ENCODE measurements around the gene PSMA2.
"Not testable (repeated sequence)": the region's sequence is repeated elsewhere in the genome, so short reads cannot be mapped to it uniquely, and the experiment has no call there.

Gene PSMA2

DNA sequence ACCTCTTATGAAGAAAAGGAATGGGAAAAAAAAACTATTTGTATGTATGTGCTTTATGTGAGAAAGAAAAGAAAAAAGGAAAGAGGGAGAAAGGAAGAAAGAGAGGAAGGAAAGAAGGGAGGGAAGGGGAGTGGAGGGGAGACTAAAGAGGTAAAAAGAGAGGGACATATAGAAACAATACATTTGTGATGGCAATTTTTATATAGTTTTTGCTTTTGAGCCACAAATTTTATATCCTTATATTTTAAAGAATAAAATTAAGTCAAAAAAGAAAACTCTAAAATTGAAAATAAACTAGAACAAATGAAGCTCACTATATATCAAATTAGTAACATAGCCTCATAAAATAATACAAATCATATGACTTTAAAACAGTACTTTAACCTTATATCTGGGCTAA is 31.1 kb downstream of the PSMA2 start:
- no peak for DNase-seq

DNA sequence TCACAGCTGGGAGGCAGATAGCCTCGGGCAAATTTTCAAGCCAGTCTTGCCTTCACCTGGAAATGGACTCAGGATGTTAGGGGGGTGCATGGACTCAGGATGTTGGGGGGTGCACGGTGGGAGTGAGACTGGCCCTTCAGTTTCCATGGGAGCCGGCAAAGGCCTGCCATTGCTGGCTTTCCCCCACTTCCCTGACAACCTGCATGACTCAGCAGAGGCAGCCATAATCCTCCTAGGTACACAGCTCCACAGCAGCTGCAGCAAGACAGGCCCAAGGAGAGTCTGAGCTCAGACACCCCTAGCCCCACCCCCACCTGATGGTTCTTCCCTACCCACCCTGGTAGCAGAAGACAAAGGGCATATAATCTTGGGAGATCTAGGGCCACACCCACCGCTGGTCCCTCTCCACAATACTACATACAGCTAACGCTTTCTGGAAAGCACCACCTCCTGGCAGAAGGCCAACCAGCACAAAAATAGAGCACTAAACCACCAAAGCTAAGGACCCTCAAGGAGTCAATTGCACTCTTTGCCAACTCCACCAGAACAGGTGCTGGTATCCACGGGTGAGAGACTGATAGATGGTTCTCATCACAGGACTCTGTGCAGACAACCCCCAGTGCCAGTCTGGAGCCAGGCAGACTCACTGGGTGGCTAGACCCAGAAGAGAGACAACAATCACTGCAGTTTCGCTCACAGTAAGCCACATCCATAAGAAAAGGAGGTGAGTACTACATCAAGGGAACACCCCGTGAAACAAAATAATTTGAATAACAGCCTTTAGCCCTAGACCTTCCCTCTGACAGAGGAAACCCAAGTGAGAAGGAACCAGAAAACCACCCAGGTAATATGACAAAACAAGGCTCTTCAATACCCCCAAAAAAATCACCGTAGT is 38.4 kb downstream of the PSMA2 start:
- DNase-seq, result no peak

DNA sequence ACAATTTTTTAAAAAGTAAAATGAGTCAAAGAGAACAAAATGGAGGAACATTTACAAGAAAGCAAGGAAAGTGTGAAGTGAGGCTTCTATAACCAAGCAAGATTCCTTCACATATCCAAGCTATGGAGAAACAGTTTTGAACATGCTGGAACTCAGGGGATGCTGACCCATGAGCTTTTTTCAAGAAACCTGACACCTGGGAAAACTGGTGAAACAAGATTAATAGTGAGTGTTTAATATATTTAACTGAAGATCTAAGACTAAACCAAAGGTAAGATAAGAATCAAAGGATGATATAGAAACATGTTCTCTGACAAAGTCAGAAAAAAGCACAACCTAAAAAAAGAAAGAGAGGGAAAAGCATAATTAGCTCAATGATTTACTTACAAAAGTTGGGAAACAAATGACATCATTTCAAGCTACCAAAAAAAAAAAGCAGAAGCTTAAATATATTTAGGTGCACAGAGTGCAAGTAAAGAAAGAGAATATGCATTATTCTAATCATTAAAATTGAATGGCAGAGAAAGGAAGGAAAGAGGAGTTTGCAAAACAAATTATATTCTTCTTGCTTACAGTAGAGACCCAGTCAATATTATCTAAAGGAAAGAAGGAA is 45.0 kb downstream of the PSMA2 start:
- no peak for DNase-seq

GRCh38 chr7:42886129-42886528 is 45.8 kb downstream of the PSMA2 start:
- DNase-seq, result no peak

DNA sequence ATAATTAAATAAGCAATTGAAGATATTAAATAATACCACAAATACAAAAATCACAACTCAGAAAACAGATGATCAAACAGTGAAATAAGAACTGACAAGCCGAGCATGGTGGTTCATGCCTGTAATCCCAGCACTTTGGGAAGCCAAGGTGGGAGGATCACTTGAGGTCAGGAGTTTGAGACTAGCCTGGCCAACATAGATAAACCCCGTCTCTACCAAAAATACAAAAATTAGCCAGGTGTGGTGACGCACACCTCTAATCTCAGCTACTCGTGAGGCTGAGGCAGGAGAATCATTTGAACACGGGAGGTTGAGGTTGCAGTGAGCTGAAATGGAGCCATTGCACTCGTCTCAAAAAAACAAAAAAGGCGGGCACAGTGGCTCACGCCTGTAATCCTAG is 46.8 kb downstream of the PSMA2 start:
- DNase-seq, result not testable (repeated sequence)

GRCh38 chr7:42883950-42884349 is 48.0 kb downstream of the PSMA2 start:
- DNase-seq, result no peak

GRCh38 chr7:42880392-42880791 is 51.6 kb downstream of the PSMA2 start:
- DNase-seq, result no peak

DNA sequence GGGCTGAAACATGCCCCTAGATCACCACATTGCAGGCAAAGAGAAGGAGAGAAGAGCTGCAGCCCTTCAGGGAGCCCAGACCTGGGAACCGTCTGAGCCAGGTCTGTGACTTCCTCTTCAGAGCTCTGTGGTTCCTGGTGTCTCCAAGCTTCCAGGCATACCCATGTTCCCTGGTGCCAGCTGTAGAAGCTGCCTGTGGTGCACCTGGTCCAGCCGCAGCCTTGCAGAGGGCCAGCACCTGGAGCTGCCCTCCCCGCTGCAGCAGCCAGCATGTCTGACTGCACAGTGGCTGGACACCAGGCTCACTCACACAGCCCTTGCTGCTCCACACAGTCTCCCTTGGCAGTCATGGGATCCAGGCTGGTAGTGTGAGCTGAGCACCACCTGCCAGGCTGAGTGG is 53.7 kb downstream of the PSMA2 start:
- no peak for DNase-seq

DNA sequence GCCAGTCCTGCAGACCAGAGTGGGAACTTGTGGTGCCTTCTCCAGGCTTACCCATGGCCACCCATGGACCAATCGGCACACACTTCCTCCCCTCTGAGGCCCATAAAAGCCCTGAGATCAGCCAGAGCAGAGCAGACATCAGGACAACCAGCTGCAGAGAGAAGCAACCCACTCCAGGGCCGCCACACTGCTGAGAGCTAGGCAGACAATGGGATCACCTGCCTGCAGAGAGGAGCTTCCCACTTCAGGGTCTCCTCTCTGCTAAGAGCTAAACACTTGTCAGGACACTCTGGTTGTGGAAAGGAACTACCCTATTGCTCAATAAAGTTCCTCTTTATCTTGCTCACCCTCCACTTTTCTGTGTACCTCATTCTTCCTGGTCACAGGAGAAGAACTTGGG is 54.1 kb downstream of the PSMA2 start:
- DNase-seq, result no peak

DNA sequence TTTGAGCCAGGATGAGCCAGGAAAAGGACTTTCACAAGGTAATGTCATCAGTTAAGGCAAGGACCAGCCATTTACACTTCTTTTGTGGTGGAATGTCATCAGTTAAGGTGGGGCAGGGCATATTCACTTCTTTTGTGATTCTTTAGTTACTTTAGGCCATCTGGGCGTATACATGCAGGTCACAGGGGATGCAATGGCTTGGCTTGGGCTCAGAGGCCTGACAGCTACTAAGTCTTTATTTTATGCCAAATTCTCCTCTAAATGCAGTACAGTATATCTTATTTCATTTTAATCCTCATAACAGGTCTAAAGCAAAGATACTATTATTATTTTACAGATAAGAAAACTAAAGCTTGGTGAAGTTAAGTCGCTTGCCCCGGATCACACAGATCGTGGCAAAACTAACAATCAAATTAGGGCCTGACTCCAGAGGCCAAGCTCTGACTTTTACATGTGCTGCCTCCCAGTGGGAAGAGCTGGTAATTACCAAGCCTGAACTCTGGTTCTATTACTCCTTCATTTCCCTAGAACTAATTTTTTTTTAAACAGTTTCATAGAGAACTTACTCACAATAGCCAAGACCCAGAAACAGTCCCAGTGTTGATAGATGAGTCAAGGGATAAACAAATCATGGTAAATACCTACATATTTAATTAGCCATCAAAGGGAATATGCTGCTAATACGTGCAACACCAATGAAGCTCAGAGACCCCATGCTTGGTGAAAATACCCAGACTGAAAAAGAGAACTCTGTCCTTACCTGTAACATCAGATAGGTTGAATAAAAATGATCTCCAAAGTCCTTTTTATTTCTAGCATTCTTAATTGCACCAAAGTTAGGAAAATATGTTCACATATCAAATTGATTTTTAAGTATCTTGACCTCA is 55.5 kb downstream of the PSMA2 start:
- DNase-seq, result peak; percentile 72

DNA sequence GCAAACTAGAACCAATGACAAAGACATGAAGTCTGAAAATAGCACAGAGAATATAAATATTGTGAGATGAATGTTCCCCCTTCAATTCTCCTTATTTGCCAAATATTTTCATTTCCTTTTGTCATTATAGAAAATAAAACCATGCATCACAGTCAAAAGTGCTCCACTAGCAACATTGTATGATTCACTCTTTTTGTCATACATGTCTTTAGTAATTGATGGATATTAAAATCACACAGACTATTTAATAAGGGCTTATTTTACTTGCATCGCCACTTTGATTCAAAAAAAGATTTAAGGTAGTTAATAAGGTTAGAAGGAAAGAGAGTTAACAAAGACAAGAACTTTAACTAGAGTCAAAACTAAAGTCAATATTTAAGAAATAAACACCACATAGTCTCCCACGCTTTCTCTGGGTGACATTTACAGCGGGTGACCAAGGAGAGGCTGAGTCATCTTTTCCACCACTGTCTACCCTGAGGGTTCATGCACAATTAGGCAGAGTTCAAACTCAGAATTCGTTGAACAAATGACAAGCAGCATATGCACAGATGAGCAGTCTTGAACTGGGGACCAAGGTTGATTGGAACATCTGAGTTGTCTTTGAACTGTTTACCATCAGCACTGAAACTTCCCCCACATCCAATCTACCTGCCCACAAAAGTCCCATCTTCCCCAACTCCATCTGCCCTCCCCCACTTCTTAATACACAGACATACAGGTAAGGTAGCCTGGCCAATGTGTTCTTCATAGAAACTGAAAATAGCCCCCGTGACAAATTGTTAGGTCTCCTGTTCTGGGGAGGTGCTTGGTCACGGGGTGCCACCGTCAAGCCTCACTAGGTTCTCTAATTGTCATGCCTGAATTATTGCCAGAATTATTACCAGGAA is 62.6 kb downstream of the PSMA2 start:
- no peak for DNase-seq

DNA sequence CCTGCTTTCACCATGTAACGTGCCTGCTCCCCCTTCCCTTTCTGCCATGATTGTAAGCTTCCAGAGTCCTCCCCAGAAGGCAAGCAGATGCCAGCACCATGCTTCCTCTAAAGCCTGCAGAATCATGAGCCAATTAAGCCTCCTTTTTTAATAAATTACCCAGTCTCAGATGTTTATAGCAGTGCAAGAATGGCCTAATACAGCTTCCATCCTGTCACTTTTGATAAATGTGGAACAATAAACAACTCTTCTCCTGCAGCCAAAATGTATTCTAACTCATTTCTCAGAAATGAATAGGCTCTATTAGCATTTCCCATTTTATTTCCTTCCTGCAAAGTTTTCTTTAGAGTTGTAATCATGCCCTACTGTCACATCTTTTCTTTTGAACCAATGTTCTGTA is 63.5 kb downstream of the PSMA2 start:
- no peak for DNase-seq

Data from activated CD8-positive, alpha-beta memory T cell treated with anti-CD3 and anti-CD28 coated beads, Interleukin-2, amount 50 U/mL, for 48 hours (primary cell).